ENCODE results near the gene CLEC17A.
"Not testable (repeated sequence)": the region's sequence is repeated elsewhere in the genome, so short reads cannot be mapped to it uniquely, and the experiment has no call there.

The CLEC17A gene

DNA sequence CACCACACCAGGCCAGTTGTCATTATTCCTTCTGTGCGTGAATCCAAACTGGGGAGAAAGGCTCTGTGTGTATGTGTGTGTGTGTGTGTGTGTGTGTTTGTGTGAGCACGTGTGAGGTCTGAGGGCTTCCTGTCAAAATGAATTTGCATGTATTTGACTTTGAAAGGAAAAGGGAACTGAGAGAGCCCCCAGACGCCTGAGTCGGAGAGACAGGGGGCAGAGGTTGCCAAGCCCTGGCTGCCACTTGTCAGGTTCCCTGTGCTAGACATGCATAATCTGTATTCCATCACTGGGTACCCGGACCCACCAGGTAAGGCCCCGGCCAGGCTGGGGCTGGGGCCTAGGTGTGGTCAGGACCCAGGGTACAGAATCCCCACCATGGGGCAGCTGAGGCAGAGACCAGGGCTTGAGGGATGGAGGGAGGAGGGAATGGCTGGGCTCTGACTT lies at the start of gene CLEC17A:
CLEC17A (plus strand) TSS at position 191 of the 447 bp plus-strand sequence; CDS start at position 268, 77 bp downstream.
- DNase-seq, result no peak

GRCh38 chr19:14533450-14533849 lies 49.4 kb upstream of the CLEC17A start:
- peak; percentile 30 for DNase-seq

GRCh38 chr19:14536926-14537692 lies 45.8 kb upstream of the CLEC17A start:
- no peak for DNase-seq

GRCh38 chr19:14540741-14541525 lies 42.0 kb upstream of the CLEC17A start:
- no peak for DNase-seq

- DNase-seq, result not testable (repeated sequence)
Measured at GRCh38 chr19:14541979-14542378, 40.9 kb upstream of the CLEC17A start.

- no peak for DNase-seq
Measured at GRCh38 chr19:14542711-14543328, 40.1 kb upstream of the CLEC17A start.

DNA sequence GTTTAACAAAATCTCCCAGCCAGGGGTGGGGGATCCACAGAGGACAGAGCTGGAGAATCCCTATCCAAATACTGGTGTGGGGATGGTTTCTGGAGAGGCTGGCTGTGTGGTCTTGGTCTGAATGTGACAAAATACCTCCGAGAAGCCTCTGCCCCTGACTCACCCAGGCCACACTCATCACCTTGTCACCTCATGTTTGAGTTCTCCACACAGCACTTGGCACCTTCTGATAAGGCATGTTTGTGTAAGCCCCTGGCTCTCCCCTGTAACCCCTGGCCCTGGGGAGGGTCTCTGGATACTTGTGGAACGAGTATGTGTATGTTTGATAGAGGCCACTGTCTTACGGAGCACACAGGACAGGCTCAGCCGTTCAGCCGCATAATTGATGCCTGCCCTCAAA lies 38.8 kb upstream of the CLEC17A start:
- no peak for DNase-seq

GRCh38 chr19:14544977-14545715 lies 37.7 kb upstream of the CLEC17A start:
- DNase-seq, result peak; percentile 48

GRCh38 chr19:14545716-14546082 lies 37.2 kb upstream of the CLEC17A start:
- peak; percentile 43 for DNase-seq

- DNase-seq, result no peak
Measured at GRCh38 chr19:14550201-14550754, 32.6 kb upstream of the CLEC17A start.

- DNase-seq, result peak; percentile 42
Measured at GRCh38 chr19:14551134-14552005, 31.5 kb upstream of the CLEC17A start.

GRCh38 chr19:14552006-14552360 lies 30.9 kb upstream of the CLEC17A start:
- not testable (repeated sequence) for DNase-seq

DNA sequence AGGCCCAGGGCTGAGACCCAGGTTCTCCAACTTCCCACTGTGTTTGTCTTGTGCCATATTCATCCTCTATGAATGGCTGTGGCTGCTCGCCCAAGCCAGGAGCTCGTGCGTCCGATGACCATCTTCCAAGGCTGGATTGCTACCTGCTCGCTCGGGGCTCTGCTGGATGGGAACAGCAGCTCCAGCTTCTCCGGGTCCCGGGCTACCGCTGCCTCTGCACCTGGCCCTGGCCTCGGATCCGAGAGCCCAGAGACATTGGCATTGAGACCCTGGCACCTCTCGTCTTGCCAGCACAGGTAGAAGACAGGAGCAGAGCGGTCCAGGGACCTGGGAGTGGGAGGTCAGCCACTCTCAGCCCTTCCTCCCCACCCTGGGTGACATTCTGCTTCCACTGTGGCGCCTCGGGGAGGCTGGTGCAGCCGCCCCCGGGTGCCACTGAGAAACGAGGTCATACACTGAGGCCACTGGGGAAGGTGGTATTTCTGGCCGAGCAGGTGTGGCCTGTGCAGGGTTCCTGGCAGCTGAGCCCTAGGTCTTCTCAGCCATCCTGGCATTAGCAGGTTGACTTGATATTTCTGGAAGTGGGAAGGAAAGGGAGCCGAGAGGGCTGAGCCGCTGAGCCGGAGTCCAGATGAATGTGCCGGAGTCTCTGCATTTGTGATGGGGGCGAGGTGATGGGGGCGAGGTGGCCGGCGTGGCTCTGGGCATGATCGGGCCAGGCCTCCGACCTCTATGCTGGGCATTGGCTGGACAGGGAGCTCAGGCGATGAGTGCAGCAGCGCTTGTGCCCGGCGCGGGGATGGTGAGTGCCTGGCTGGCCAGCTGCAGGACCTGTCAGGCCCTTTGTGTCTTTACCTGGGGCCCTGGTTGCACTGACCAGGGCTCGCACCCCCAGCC lies 29.6 kb upstream of the CLEC17A start:
- DNase-seq, result no peak

GRCh38 chr19:14553939-14554243 lies 29.0 kb upstream of the CLEC17A start:
- DNase-seq, result no peak

DNA sequence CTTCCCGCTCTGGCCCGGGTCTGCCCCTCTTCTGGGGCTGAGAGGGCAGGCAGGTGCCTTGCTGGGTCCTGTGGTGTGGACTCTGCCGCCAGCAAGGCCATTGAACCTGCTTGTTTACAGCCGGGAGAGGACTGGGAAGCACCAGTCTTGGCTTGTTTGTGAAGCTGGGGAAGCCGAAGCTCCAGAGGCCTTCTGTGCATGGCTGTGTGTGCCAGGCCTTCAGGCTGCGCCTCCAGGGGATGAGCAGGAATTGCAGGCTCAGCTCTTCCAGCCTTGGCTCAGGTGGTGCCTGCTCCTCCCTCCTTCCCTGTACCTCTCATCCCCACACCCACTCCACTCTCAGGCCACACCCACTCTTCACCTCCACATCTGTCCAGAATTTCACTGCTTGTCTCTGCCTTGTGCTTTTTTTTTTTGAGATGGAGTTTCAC lies 28.5 kb upstream of the CLEC17A start:
- DNase-seq, result no peak

GRCh38 chr19:14555918-14556661 lies 26.8 kb upstream of the CLEC17A start:
- no peak for DNase-seq

GRCh38 chr19:14556662-14557188 lies 26.2 kb upstream of the CLEC17A start:
- DNase-seq, result peak; percentile 85

GRCh38 chr19:14558370-14559066 lies 24.4 kb upstream of the CLEC17A start:
- no peak for DNase-seq

Data from retina (tissue), 1 donor.